GM12891 (cell line): Measurements from ENCODE around the gene ORAI3.

ENCODE experiments used
- PAX5 ChIP-seq: IDR thresholded peaks from 2 replicates; pipeline ENCODE4 v1.6.1; 2011; ENCODE audit warnings: low read length, moderate library complexity, mild to moderate bottlenecking; ENCODE audit not compliant: insufficient read depth, severe bottlenecking
- POU2F2 ChIP-seq: IDR thresholded peaks from 2 replicates; pipeline ENCODE4 v1.6.1; 2011; ENCODE audit warnings: low read depth, mild to moderate bottlenecking, control low read depth, low read length, moderate library complexity

- TF ChIP-seq PAX5 (no peak), POU2F2 (no peak)
Observed at GRCh38 chr16:30961384-30961783, 12.5 kb downstream of the ORAI3 start.
